ENCODE results near the gene GNG8.

Gene GNG8

DNA sequence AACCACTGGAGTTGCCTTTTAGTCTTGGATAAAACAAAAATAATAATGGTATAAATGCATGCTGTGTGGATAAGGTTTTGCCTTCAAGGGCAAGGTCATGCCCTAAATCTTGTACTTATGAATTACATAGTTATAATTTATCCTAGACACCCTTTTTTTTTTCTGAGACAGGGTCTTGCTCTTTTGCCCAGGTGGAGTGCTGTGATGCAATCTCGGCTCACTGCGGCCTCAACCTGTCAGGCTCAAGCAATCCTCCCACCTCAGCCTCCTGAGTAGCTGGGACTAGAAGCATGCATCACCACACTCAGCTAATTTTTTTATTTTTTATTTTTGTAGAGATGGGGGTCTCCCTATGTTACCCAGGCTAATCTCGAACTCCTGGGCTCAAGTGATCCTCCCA is 32.7 kb upstream of the GNG8 start:
- Histone ChIP-seq H3K79me2 (ENCODE audit: control insufficient read depth, insufficient read depth, low read length) (no peaks in the 10 kb centered on the region), H2BK5ac (ENCODE audit: low read length) (no peak overlapping the region), H3K4me3 (ENCODE audit: low read length) (no peak overlapping the region), H3K4ac (ENCODE audit: low read depth, low read length) (no peak overlapping the region), H3K27ac (ENCODE audit: low read depth, low read length) (no peak overlapping the region), H4K5ac (ENCODE audit: low read length) (no peak overlapping the region), H2AK5ac (ENCODE audit: low read length) (no peak overlapping the region), H3K4me2 (ENCODE audit: low read length) (no peak overlapping the region), H2BK15ac (replicated peaks; ENCODE audit: low read depth) (no peak overlapping the region), H3K79me1 (ENCODE audit: low read length) (no peaks in the 10 kb centered on the region), H3K9ac (ENCODE audit: low read length) (no peak overlapping the region), H3K27me3 (ENCODE audit: insufficient read depth, low read length, poor library complexity) (no peaks in the 10 kb centered on the region), H3K56ac (ENCODE audit: low read length) (no peak overlapping the region), H3K23ac (ENCODE audit: low read length) (no peak overlapping the region), H3K36me3 (ENCODE audit: control insufficient read depth, insufficient read depth, low read length) (peaks cover 4% of the 10 kb centered on the region), H3K18ac (ENCODE audit: low read length) (no peak overlapping the region), H2BK120ac (ENCODE audit: low read depth, low read length) (no peak overlapping the region), H3K4me1 (ENCODE audit: control insufficient read depth, low read depth, low read length) (no peaks in the 10 kb centered on the region), H4K8ac (ENCODE audit: low read depth, low read length) (no peak overlapping the region)
- WGBS (ENCODE audit: extremely low coverage, insufficient coverage, low lambda C conversion rate), result no CpG with 5 or more reads among the region's 3 CpGs
- no peak for DNase-seq

DNA sequence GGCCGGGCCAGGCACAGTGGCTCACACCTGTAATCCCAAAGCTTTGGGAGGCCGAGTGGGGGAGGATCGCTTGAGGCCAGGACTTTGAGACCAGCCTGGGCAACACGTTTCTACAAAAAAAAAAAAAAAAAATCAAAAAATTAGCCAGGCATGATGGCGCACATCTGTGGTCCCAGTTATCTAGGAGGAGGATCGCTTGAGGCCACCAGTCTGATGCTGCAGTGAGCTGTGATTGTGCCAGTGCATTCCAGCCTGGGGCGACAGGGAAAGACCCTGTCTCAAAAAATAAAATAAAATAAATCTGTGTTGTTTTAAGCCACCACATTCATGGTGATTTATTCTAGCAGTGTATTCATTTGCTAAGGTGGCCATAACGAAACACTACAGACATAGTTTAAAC is 29.1 kb upstream of the GNG8 start:
- Histone ChIP-seq H3K36me3 (ENCODE audit: control insufficient read depth, insufficient read depth, low read length) (no peaks in the 10 kb centered on the region), H2BK5ac (ENCODE audit: low read length) (no peak overlapping the region), H3K4me3 (ENCODE audit: low read length) (no peak overlapping the region), H3K4ac (ENCODE audit: low read depth, low read length) (no peak overlapping the region), H3K27me3 (ENCODE audit: insufficient read depth, low read length, poor library complexity) (no peaks in the 10 kb centered on the region), H3K4me1 (ENCODE audit: control insufficient read depth, low read depth, low read length) (peaks cover 5% of the 10 kb centered on the region), H4K8ac (ENCODE audit: low read depth, low read length) (no peak overlapping the region), H2AK5ac (ENCODE audit: low read length) (no peak overlapping the region), H3K23ac (ENCODE audit: low read length) (no peak overlapping the region), H3K18ac (ENCODE audit: low read length) (no peak overlapping the region), H3K79me1 (ENCODE audit: low read length) (no peaks in the 10 kb centered on the region), H3K56ac (ENCODE audit: low read length) (no peak overlapping the region), H2BK15ac (replicated peaks; ENCODE audit: low read depth) (no peak overlapping the region), H3K9ac (ENCODE audit: low read length) (no peak overlapping the region), H3K79me2 (ENCODE audit: control insufficient read depth, insufficient read depth, low read length) (no peaks in the 10 kb centered on the region), H4K5ac (ENCODE audit: low read length) (no peak overlapping the region), H2BK120ac (ENCODE audit: low read depth, low read length) (no peak overlapping the region), H3K4me2 (ENCODE audit: low read length) (no peak overlapping the region), H3K27ac (ENCODE audit: low read depth, low read length) (no peak overlapping the region)
- WGBS (ENCODE audit: extremely low coverage, insufficient coverage, low lambda C conversion rate), result no CpG with 5 or more reads among the region's 8 CpGs
- DNase-seq, result no peak

DNA sequence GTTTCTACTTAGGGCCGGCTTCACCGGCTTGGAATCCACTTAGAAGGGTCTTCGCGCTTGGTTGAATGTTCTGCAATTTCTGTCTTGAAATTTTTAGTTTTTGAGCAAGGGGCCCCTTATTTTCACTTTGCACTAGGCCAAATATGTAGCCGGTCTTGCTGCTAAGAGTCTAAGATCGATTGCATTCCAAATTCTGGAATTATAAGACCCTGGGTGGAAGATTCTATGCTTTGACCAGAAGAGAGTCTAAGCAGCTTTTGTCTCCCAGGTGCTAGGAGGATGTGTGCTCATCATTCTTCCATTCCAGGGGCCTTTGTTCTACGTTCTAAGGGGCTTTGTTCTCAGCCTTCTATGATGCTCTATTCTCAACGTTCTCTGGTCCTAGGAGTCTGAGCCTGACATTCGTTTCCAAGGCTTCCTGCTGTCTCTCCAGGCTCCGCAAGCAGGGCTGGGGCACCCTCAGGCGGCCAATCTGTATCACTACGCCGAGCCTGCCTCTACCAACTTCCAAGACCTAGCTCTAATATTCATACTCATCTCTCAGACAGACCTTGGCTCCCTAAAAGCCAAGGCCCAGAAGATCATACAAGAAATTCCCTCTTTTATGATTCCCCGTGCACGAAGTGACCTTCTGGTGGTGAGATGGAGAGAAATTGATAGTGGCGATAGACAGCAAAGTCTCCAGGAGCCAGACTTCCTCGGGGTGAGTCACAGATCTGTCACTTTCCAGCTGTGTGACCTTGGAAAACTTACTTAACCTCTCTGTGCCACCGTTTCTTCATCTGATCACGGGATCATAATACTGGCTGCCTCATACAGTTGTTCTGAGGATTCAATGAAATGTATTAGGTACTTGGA is 26.0 kb upstream of the GNG8 start:
- peaks cover 5% of the 10 kb centered on the region for H3K4me1 ChIP-seq (ENCODE audit: control insufficient read depth, low read depth, low read length)
- H4K8ac ChIP-seq (ENCODE audit: low read depth, low read length), result no peak overlapping the region
- H4K5ac ChIP-seq (ENCODE audit: low read length), result no peak overlapping the region
- H3K4me2 ChIP-seq (ENCODE audit: low read length), result peak overlapping the region; percentile 47
- H3K18ac ChIP-seq (ENCODE audit: low read length), result no peak overlapping the region
- H3K27ac ChIP-seq (ENCODE audit: low read depth, low read length), result no peak overlapping the region
- H2BK5ac ChIP-seq (ENCODE audit: low read length), result no peak overlapping the region
- peak; percentile 92 for DNase-seq
- H2BK120ac ChIP-seq (ENCODE audit: low read depth, low read length), result no peak overlapping the region
- H3K4ac ChIP-seq (ENCODE audit: low read depth, low read length), result no peak overlapping the region
- H3K56ac ChIP-seq (ENCODE audit: low read length), result no peak overlapping the region
- no peaks in the 10 kb centered on the region for H3K27me3 ChIP-seq (ENCODE audit: insufficient read depth, low read length, poor library complexity)
- no peak overlapping the region for H3K23ac ChIP-seq (ENCODE audit: low read length)
- no peaks in the 10 kb centered on the region for H3K79me2 ChIP-seq (ENCODE audit: control insufficient read depth, insufficient read depth, low read length)
- no peaks in the 10 kb centered on the region for H3K79me1 ChIP-seq (ENCODE audit: low read length)
- no peak overlapping the region for H2AK5ac ChIP-seq (ENCODE audit: low read length)
- no peak overlapping the region for H3K9ac ChIP-seq (ENCODE audit: low read length)
- no CpG with 5 or more reads among the region's 19 CpGs for WGBS (ENCODE audit: extremely low coverage, insufficient coverage, low lambda C conversion rate)
- H3K4me3 ChIP-seq (ENCODE audit: low read length), result no peak overlapping the region
- H2BK15ac ChIP-seq (replicated peaks; ENCODE audit: low read depth), result no peak overlapping the region
- H3K36me3 ChIP-seq (ENCODE audit: control insufficient read depth, insufficient read depth, low read length), result no peaks in the 10 kb centered on the region

DNA sequence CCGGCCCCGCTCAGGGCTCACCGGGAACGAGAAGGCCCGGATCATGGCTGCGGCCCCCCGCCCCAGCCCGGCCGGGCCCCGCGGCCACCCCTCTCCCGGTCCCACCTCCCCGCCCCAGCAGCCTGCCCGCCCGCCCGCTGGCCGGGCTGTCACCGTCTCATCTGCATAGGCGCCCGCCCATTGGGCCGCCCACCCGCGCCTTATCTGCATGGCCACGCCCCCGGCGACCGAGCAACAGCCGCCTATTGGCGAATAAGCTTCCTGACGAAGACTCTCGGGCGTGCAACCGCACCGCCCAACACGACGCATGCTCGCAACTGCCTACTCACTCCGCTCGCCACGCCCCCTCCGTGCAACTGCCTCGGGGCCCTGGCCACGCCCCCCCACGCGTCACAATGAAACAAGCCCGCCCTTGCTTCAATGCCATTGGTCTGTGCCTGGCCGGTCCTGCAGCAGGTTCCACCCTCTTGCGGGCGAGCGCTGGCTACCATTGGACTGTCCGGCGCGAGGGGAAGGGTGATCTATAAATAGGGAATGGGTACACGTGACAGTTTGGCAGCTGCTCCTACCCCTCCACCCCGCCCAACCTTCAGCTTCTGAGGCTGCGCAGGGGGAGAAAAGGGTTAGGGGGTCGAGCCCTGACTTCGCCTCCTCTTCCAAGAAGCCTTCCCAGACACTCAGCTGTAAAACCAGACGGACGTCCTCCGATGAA is 25.2 kb upstream of the GNG8 start, which contains the start of gene DACT3:
DACT3 (minus strand) TSS at position 163 of the 712 bp plus-strand sequence; CDS start at position 45, 118 bp downstream.
- DNase-seq, result peak; percentile 100

DNA sequence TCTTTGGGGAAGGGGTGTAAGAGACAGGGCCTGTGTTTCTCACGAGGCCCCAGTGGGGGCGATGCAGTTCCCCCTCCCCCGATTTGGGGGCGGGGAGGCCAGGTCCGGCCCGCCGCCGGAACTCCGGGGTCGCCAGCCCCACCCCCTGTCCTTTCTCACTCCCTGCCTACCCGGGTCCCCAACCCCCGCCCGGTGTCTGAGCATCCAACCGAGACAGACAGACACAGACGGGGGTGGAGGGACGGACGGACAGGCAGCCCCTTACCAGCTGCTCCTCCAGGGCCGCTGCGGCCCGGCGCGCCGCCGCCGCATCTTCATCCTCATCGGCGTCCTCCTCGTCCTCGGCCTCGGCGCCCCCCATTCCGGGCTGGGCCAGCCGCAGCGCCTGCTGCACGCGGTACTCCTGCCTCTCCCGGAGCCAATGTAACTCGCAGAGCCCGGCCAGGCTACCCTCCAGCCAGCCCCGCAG is 24.6 kb upstream of the GNG8 start:
- Histone ChIP-seq H3K23ac (ENCODE audit: low read length) (no peak overlapping the region), H3K4me3 (ENCODE audit: low read length) (peak overlapping the region; percentile 40), H3K9ac (ENCODE audit: low read length) (peak overlapping the region; percentile 49), H2BK5ac (ENCODE audit: low read length) (no peak overlapping the region), H2BK120ac (ENCODE audit: low read depth, low read length) (no peak overlapping the region), H3K4me2 (ENCODE audit: low read length) (peak overlapping the region; percentile 63), H3K27me3 (ENCODE audit: insufficient read depth, low read length, poor library complexity) (no peaks in the 10 kb centered on the region), H3K36me3 (ENCODE audit: control insufficient read depth, insufficient read depth, low read length) (no peaks in the 10 kb centered on the region), H3K27ac (ENCODE audit: low read depth, low read length) (no peak overlapping the region), H3K18ac (ENCODE audit: low read length) (peak overlapping the region; percentile 19), H4K5ac (ENCODE audit: low read length) (no peak overlapping the region), H2AK5ac (ENCODE audit: low read length) (no peak overlapping the region), H3K56ac (ENCODE audit: low read length) (peak overlapping the region; percentile 76), H4K8ac (ENCODE audit: low read depth, low read length) (no peak overlapping the region), H2BK15ac (replicated peaks; ENCODE audit: low read depth) (no peak overlapping the region), H3K4me1 (ENCODE audit: control insufficient read depth, low read depth, low read length) (peaks cover 5% of the 10 kb centered on the region), H3K4ac (ENCODE audit: low read depth, low read length) (no peak overlapping the region), H3K79me1 (ENCODE audit: low read length) (no peaks in the 10 kb centered on the region), H3K79me2 (ENCODE audit: control insufficient read depth, insufficient read depth, low read length) (no peaks in the 10 kb centered on the region)
- WGBS (ENCODE audit: extremely low coverage, insufficient coverage, low lambda C conversion rate), result no CpG with 5 or more reads among the region's 40 CpGs
- no peak for DNase-seq

More for the DNA sequence above, 25.2 kb upstream of the GNG8 start, which contains the start of gene DACT3:
- H3K79me1 ChIP-seq (ENCODE audit: low read length), result no peaks in the 10 kb centered on the region
- no peaks in the 10 kb centered on the region for H3K79me2 ChIP-seq (ENCODE audit: control insufficient read depth, insufficient read depth, low read length)
- no peak within 1 kb of the TSS for H3K23ac ChIP-seq (ENCODE audit: low read length)
- H2AK5ac ChIP-seq (ENCODE audit: low read length), result no peak within 1 kb of the TSS
- H3K4ac ChIP-seq (ENCODE audit: low read depth, low read length), result no peak within 1 kb of the TSS
- H4K5ac ChIP-seq (ENCODE audit: low read length), result no peak within 1 kb of the TSS
- H3K4me3 ChIP-seq (ENCODE audit: low read length), result peak within 1 kb of the TSS; percentile 40
- H3K4me2 ChIP-seq (ENCODE audit: low read length), result peak within 1 kb of the TSS; percentile 66
- peaks cover 5% of the 10 kb centered on the region for H3K4me1 ChIP-seq (ENCODE audit: control insufficient read depth, low read depth, low read length)
- H2BK15ac ChIP-seq (replicated peaks; ENCODE audit: low read depth), result no peak within 1 kb of the TSS
- no peaks in the 10 kb centered on the region for H3K27me3 ChIP-seq (ENCODE audit: insufficient read depth, low read length, poor library complexity)
- peak within 1 kb of the TSS; percentile 76 for H3K56ac ChIP-seq (ENCODE audit: low read length)
- no CpG with 5 or more reads among the region's 61 CpGs for WGBS (ENCODE audit: extremely low coverage, insufficient coverage, low lambda C conversion rate)
- no peak within 1 kb of the TSS for H2BK120ac ChIP-seq (ENCODE audit: low read depth, low read length)
- peak within 1 kb of the TSS; percentile 49 for H3K9ac ChIP-seq (ENCODE audit: low read length)
- no peaks in the 10 kb centered on the region for H3K36me3 ChIP-seq (ENCODE audit: control insufficient read depth, insufficient read depth, low read length)
- H3K27ac ChIP-seq (ENCODE audit: low read depth, low read length), result no peak within 1 kb of the TSS
- H3K18ac ChIP-seq (ENCODE audit: low read length), result peak within 1 kb of the TSS; percentile 19
- H4K8ac ChIP-seq (ENCODE audit: low read depth, low read length), result no peak within 1 kb of the TSS
- H2BK5ac ChIP-seq (ENCODE audit: low read length), result no peak within 1 kb of the TSS

All from mesendoderm (in vitro differentiated cells).